Common myeloid progenitor, CD34-positive (primary cell): ENCODE measurements around the gene CADPS.

Experiments used
- CTCF ChIA-PET: fragments of 350-600 bp; sonication (Branson Sonifier 250); formaldehyde crosslinking; loops from one replicate; lab custom pipeline; 2021; ENCODE audit warnings: antibody characterized with exemption; lab: Charles Lee
- POLR2A ChIA-PET: fragments of 350-600 bp; sonication (Branson Sonifier 250); formaldehyde crosslinking; loops from one replicate; lab custom pipeline; 2021; ENCODE audit warnings: antibody characterized with exemption; lab: Charles Lee
- DNase-seq, 3 donors: peaks; one replicate each; pipeline versions ENCODE4 v3.0.0 to v3.0.0-alpha.2; 2013
- H3K27ac ChIP-seq, 2 experiments: 1 replicate in 1 of 2; 2 replicates in 1 of 2; pipeline ENCODE4 v1.7.0; 2013; ENCODE audit warnings: inconsistent platforms in 2 of 2, low read length in 2 of 2, mild to moderate bottlenecking in 2 of 2, low read depth in 1 of 2, moderate library complexity in 1 of 2; ENCODE audit not compliant: severe bottlenecking in 2 of 2, insufficient read depth in 1 of 2, poor library complexity in 1 of 2
- H3K27me3 ChIP-seq, 5 experiments: replicated peaks in 2 of 5; 1 replicate in 3 of 5; 2 replicates in 2 of 5; pipeline versions ENCODE4 v1.6.1 to v1.7.0; 2013; ENCODE audit warnings: low read length in 4 of 5, mild to moderate bottlenecking in 2 of 5, moderate library complexity in 2 of 5, inconsistent platforms in 1 of 5; ENCODE audit not compliant: insufficient read depth in 5 of 5, control insufficient read depth in 4 of 5
- H3K36me3 ChIP-seq, 4 experiments: 1 replicate in 2 of 4; 2 replicates in 2 of 4; pipeline versions ENCODE4 v1.6.1 to v1.7.0; 2013; ENCODE audit warnings: low read length in 3 of 4, control low read depth in 1 of 4, mild to moderate bottlenecking in 1 of 4; ENCODE audit not compliant: control insufficient read depth in 4 of 4, insufficient read depth in 4 of 4
- H3K4me1 ChIP-seq, 4 experiments: 1 replicate in 3 of 4; 2 replicates in 1 of 4; pipeline versions ENCODE4 v1.6.1 to v1.7.1; 2013; ENCODE audit warnings: low read length in 3 of 4, mild to moderate bottlenecking in 3 of 4, control low read depth in 1 of 4, inconsistent platforms in 1 of 4, moderate library complexity in 1 of 4; ENCODE audit not compliant: control insufficient read depth in 4 of 4, insufficient read depth in 4 of 4; ENCODE audit errors: control extremely low read depth in 1 of 4
- H3K4me3 ChIP-seq, 7 experiments: 1 replicate in 4 of 7; 2 replicates in 3 of 7; pipeline versions ENCODE4 v1.5.1 to v1.7.0; 2013; ENCODE audit warnings: mild to moderate bottlenecking in 7 of 7, low read length in 6 of 7, moderate library complexity in 6 of 7, inconsistent platforms in 2 of 7, low read depth in 2 of 7, control low read depth in 1 of 7; ENCODE audit not compliant: insufficient read depth in 4 of 7, control insufficient read depth in 1 of 7; ENCODE audit errors: extremely low read depth in 1 of 7
- H3K9me3 ChIP-seq, 5 experiments: 1 replicate in 4 of 5; 2 replicates in 1 of 5; pipeline versions ENCODE4 v1.6.1 to v1.7.1; 2013; ENCODE audit warnings: low read length in 4 of 5, mild to moderate bottlenecking in 2 of 5, inconsistent platforms in 1 of 5, low read depth in 1 of 5, moderate library complexity in 1 of 5; ENCODE audit not compliant: control insufficient read depth in 4 of 5, insufficient read depth in 2 of 5; ENCODE audit errors: control extremely low read depth in 1 of 5
- WGBS: methylation state at CpG from one replicate; pipeline ENCODE4 v1.1.5; 2013; ENCODE audit not compliant: insufficient coverage; 5-methylcytosine and 5-hydroxymethylcytosine counted together

The CADPS gene

GRCh38 chr3:62873761-62874710, 1.2 kb downstream of the CADPS start:
- ChIA-PET CTCF (interaction anchor here (0.8 kb wide), 1 partner anchor 13 kb away, joined by 3 read pairs; no protein-coding TSS in a partner anchor), POLR2A (no interaction called here)
- peak in 2 of 3 donors; percentile 15 to 20 for DNase-seq
- Histone ChIP-seq H3K27me3 (peaks cover 25 to 74% (median 30%) of the 10 kb centered on the region in 5 experiments), H3K9me3 (peaks cover 0 to 8% (median 5%) of the 10 kb centered on the region in 5 experiments), H3K4me1 (peaks cover 0 to 18% (median 9%) of the 10 kb centered on the region in 4 experiments), H3K27ac (no peak overlapping the region), H3K4me3 (peak overlapping the region in 6 of 7 experiments; percentile 17 to 67 (median 35)), H3K36me3 (no peaks in the 10 kb centered on the region)
- under 1% methylated on average over 66 of the region's 77 CpGs for WGBS

- ChIA-PET POLR2A (no interaction called here), CTCF (interaction anchor here (0.6 to 0.8 kb wide), 2 partner anchors 13 to 52 kb away, joined by 3 to 5 read pairs; no protein-coding TSS in a partner anchor)
- no peak overlapping the region for H3K27ac ChIP-seq
- no peaks in the 10 kb centered on the region for H3K36me3 ChIP-seq
- H3K4me3 ChIP-seq, result peak overlapping the region in 4 of 7 experiments; percentile 13 to 67 (median 49)
- H3K27me3 ChIP-seq, result peaks cover 25 to 77% (median 30%) of the 10 kb centered on the region in 5 experiments
- H3K9me3 ChIP-seq, result peaks cover 0 to 8% (median 5%) of the 10 kb centered on the region in 5 experiments
- H3K4me1 ChIP-seq, result peaks cover 0 to 18% (median 9%) of the 10 kb centered on the region in 4 experiments
- 0% methylated on average over 3 of the region's 4 CpGs for WGBS
- DNase-seq, result no peak
Measured at GRCh38 chr3:62873451-62873760, 1.8 kb downstream of the CADPS start.

GRCh38 chr3:62872318-62872717, 2.9 kb downstream of the CADPS start:
- no peaks in the 10 kb centered on the region for H3K36me3 ChIP-seq
- no peak for DNase-seq
- peaks cover 21 to 78% (median 30%) of the 10 kb centered on the region in 5 experiments for H3K27me3 ChIP-seq
- peaks cover 0 to 8% (median 5%) of the 10 kb centered on the region in 5 experiments for H3K9me3 ChIP-seq
- ChIA-PET CTCF (no interaction called here), POLR2A (no interaction called here)
- no peak overlapping the region for H3K4me3 ChIP-seq
- no CpG with 5 or more reads among the region's 1 CpG for WGBS
- peaks cover 0 to 18% (median 9%) of the 10 kb centered on the region in 4 experiments for H3K4me1 ChIP-seq
- no peak overlapping the region for H3K27ac ChIP-seq

GRCh38 chr3:62870321-62870720, 4.9 kb downstream of the CADPS start:
- CTCF ChIA-PET, result interaction anchor here (0.6 to 1.1 kb wide), 2 partner anchors 10 to 834 kb away, joined by 3 to 4 read pairs; no protein-coding TSS in a partner anchor
- DNase-seq, result no peak
- Histone ChIP-seq H3K4me1 (peaks cover 0 to 17% (median 8%) of the 10 kb centered on the region in 4 experiments), H3K36me3 (no peaks in the 10 kb centered on the region), H3K4me3 (no peak overlapping the region), H3K9me3 (no peaks in the 10 kb centered on the region), H3K27ac (no peak overlapping the region), H3K27me3 (peaks cover 7 to 60% (median 17%) of the 10 kb centered on the region in 5 experiments)
- POLR2A ChIA-PET, result no interaction called here
- WGBS, result no CpG with 5 or more reads among the region's 1 CpG

GRCh38 chr3:62863648-62864047, 11.6 kb downstream of the CADPS start:
- H3K4me3 ChIP-seq, result no peak overlapping the region
- ChIA-PET POLR2A (no interaction called here), CTCF (no interaction called here)
- WGBS, result 100% methylated on average over 2 of the region's 3 CpGs
- H3K27me3 ChIP-seq, result peaks cover 0 to 14% (median 2%) of the 10 kb centered on the region in 5 experiments
- no peak for DNase-seq
- no peaks in the 10 kb centered on the region for H3K4me1 ChIP-seq
- no peak overlapping the region for H3K27ac ChIP-seq
- H3K9me3 ChIP-seq, result no peaks in the 10 kb centered on the region
- H3K36me3 ChIP-seq, result no peaks in the 10 kb centered on the region

- H3K4me3 ChIP-seq, result no peak overlapping the region
- H3K36me3 ChIP-seq, result no peaks in the 10 kb centered on the region
- no peak overlapping the region for H3K27ac ChIP-seq
- POLR2A ChIA-PET, result no interaction called here
- peaks cover 0 to 7% (median 2%) of the 10 kb centered on the region in 5 experiments for H3K27me3 ChIP-seq
- 89% methylated on average over 4 of the region's 5 CpGs for WGBS
- CTCF ChIA-PET, result interaction anchor here (1.1 kb wide), 1 partner anchor 11 kb away, joined by 3 read pairs; no protein-coding TSS in a partner anchor
- no peak for DNase-seq
- no peaks in the 10 kb centered on the region for H3K9me3 ChIP-seq
- no peaks in the 10 kb centered on the region for H3K4me1 ChIP-seq
Measured at GRCh38 chr3:62859203-62859791, 15.9 kb downstream of the CADPS start.
